Jurkat, Clone E6-1 (cell line): ENCODE results near the gene CSAG3.
"Not testable (repeated sequence)": the region's sequence is repeated elsewhere in the genome, so short reads cannot be mapped to it uniquely, and the experiment has no call there.

ENCODE experiments used
- DNase-seq: peaks from one replicate; pipeline ENCODE4 v3.0.0-alpha.2; 2011; ENCODE audit warnings: low read depth, low spot score
- H3K4me3 ChIP-seq: 2 replicates; pipeline ENCODE4 v1.5.1; 2011; ENCODE audit warnings: mild to moderate bottlenecking, low read length, control low read depth, moderate library complexity

The CSAG3 gene

GRCh38 chrX:152787062-152787461 is 28.0 kb downstream of the CSAG3 start:
- not testable (repeated sequence) for H3K4me3 ChIP-seq, DNase-seq

DNA sequence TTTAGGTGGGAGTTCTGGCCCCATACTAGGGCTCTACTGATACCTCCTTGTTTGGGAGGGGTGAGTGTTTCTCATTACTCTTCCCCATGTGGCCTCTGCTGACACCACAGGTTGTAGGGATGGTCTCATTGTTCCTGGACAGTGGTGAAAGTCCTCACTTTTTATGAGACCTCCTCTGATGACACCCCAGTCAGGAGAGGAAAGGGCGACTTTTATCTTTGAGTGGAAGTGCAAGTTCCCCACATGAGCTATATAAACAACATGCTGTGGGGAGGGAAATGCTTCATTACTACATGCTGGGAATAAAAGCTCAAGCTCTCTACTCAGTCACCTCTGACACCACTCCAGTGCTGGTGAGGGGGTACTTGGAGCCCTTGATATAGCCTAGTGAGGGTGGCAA is 39.9 kb downstream of the CSAG3 start:
- H3K4me3 ChIP-seq = no peak overlapping the region
- DNase-seq = no peak

DNA sequence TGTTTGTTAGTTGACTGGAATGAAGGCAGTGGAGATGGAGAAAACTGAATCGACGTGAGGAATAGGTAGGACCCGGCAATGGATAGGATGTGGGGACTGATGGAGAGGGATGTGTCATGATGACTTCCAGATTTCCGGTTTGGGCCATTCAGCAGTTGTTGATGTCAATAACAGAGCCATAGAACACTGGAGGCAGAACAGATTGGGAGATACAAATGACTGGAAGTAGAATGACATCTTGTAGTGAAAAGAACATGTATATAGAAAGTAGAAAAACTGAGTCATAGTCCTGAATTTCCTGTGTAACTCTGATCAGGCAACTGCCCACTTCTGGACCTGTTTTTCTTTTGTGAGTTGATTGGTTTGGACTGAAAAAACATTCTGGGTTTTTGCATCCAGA is 47.0 kb downstream of the CSAG3 start:
- no peak overlapping the region for H3K4me3 ChIP-seq
- DNase-seq = no peak
